Smooth muscle cell (in vitro differentiated cells): ENCODE data around the gene TUT7. TPM values are rescaled to one million over a fixed set of nuclear protein-coding genes. Genes with fewer than 3 reads are reported as not detected.
"Not testable (repeated sequence)": the region's sequence is repeated elsewhere in the genome, so short reads cannot be mapped to it uniquely, and the experiment has no call there.

Experiments used
- DNase-seq: peaks from one replicate; lab custom pipeline; 2025; ENCODE audit not compliant: unreplicated experiment; lab: John Stamatoyannopoulos, UW
- H2AFZ ChIP-seq: fragments of 200-600 bp; sonication (generic); 2 replicates; pipeline ENCODE4 v1.6.0; 2016; ENCODE audit warnings: antibody characterized with exemption, low read depth, mild to moderate bottlenecking
- H3F3A ChIP-seq: fragments of 200-600 bp; sonication (generic); 2 replicates; pipeline ENCODE4 v1.6.0; 2017; ENCODE audit warnings: antibody characterized with exemption, low read depth
- H3K27ac ChIP-seq: fragments of 200-600 bp; sonication (generic); 2 replicates; pipeline ENCODE4 v1.5.1; 2016; ENCODE audit warnings: low read depth, mild to moderate bottlenecking
- H3K27me3 ChIP-seq: fragments of 200-600 bp; sonication (generic); 2 replicates; pipeline ENCODE4 v1.6.1; 2016; ENCODE audit warnings: low read depth, mild to moderate bottlenecking
- H3K36me3 ChIP-seq: fragments of 200-600 bp; sonication (generic); 2 replicates; pipeline ENCODE4 v1.5.1; 2016; ENCODE audit warnings: low read depth
- H3K4me1 ChIP-seq: fragments of 200-600 bp; sonication (generic); 2 replicates; pipeline ENCODE4 v1.5.1; 2016; ENCODE audit warnings: low read depth
- H3K4me2 ChIP-seq: fragments of 200-600 bp; sonication (generic); 2 replicates; pipeline ENCODE4 v1.6.0; 2016; ENCODE audit warnings: mild to moderate bottlenecking
- H3K4me3 ChIP-seq: fragments of 200-600 bp; sonication (generic); 2 replicates; pipeline ENCODE4 v1.5.1; 2016; ENCODE audit warnings: mild to moderate bottlenecking
- H3K79me2 ChIP-seq: fragments of 200-600 bp; sonication (generic); 2 replicates; pipeline ENCODE4 v1.6.0; 2016; ENCODE audit warnings: low read depth, mild to moderate bottlenecking
- H3K9ac ChIP-seq: fragments of 200-600 bp; sonication (generic); 2 replicates; pipeline ENCODE4 v1.6.0; 2016; ENCODE audit warnings: low read depth
- H3K9me3 ChIP-seq: fragments of 200-600 bp; sonication (generic); replicated peaks from 2 replicates; pipeline ENCODE4 v1.5.1; 2016; ENCODE audit warnings: low read depth
- H4K20me1 ChIP-seq: fragments of 200-600 bp; sonication (generic); 2 replicates; pipeline ENCODE4 v1.6.0; 2016; ENCODE audit warnings: low read depth
- WGBS: methylation state at CpG from one replicate; pipeline ENCODE4 v1.1.7; 2016; ENCODE audit warnings: low lambda C conversion rate; 5-methylcytosine and 5-hydroxymethylcytosine counted together
- polyA plus RNA-seq: library from polyadenylated mRNA; unstranded; fragments of >200 nt; fragmentation: Nextera tagmentation; extraction: Ambion mirVana; gene quantifications from 2 replicates; pipeline ENCODE4 v1.2.1, GENCODE V29; 2016
- total RNA-seq: library from RNA; depleted of rRNA; stranded (reverse); fragments of >200 nt; gene quantifications from 2 replicates; pipeline ENCODE4 v1.2.3, GENCODE V29; 2014
- TF ChIP-seq, protein P1 (sequence below): fragments of 200-600 bp; sonication (generic); IDR thresholded peaks from 2 replicates; pipeline ENCODE4 v1.5.1; 2017; ENCODE audit warnings: borderline replicate concordance, mild to moderate bottlenecking, antibody characterized with exemption; ENCODE audit not compliant: insufficient read depth, poor library complexity, severe bottlenecking

The TUT7 gene
- total RNA-seq (35.7 and 43.9 TPM in 2 replicates), polyA plus RNA-seq (14.9 and 16.0 TPM in 2 replicates)

GRCh38 chr9:86354011-86354817 lies at the start of gene TUT7:
TUT7 (minus strand) TSS chr9:86354410; CDS start chr9:86353199, 1,211 bp downstream.
- Histone ChIP-seq H3F3A (no peaks in the 10 kb centered on the region), H3K4me3 (peak within 1 kb of the TSS; percentile 77), H3K9me3 (no peaks in the 10 kb centered on the region), H3K79me2 (peaks cover 46% of the 10 kb centered on the region), H3K27ac (peak within 1 kb of the TSS; percentile 93), H3K4me1 (peaks cover 17% of the 10 kb centered on the region), H3K36me3 (no peaks in the 10 kb centered on the region), H4K20me1 (peaks cover 38% of the 10 kb centered on the region), H3K27me3 (no peaks in the 10 kb centered on the region), H3K4me2 (peak within 1 kb of the TSS; percentile 88), H2AFZ (peak within 1 kb of the TSS; percentile 81), H3K9ac (peak within 1 kb of the TSS; percentile 91)
- WGBS, result 1% methylated on average over 75 of the region's 79 CpGs
- DNase-seq, result peak; percentile 90
- TF ChIP-seq, protein P1, sequence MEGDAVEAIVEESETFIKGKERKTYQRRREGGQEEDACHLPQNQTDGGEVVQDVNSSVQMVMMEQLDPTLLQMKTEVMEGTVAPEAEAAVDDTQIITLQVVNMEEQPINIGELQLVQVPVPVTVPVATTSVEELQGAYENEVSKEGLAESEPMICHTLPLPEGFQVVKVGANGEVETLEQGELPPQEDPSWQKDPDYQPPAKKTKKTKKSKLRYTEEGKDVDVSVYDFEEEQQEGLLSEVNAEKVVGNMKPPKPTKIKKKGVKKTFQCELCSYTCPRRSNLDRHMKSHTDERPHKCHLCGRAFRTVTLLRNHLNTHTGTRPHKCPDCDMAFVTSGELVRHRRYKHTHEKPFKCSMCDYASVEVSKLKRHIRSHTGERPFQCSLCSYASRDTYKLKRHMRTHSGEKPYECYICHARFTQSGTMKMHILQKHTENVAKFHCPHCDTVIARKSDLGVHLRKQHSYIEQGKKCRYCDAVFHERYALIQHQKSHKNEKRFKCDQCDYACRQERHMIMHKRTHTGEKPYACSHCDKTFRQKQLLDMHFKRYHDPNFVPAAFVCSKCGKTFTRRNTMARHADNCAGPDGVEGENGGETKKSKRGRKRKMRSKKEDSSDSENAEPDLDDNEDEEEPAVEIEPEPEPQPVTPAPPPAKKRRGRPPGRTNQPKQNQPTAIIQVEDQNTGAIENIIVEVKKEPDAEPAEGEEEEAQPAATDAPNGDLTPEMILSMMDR, result no peak

DNA sequence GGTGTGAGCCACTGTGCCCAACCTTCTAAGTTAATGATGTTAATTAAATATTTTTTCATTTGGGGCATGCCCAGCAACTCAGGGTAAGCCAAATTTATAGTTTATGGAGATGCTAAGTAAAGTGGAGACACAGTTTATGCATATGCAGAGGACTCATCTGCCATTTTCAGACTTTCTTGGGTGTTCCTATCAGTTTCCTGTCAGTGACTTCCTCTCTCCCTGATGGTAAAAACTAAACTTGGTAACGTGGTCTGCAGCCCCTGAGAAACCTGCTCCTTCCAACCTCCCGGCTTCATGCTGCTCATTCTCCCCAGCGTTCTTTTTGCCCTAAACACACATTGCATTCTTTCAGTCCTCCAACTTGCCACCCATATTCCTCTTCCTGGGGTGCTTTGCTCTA lies 48.4 kb upstream of the TUT7 start:
- TF ChIP-seq, protein P1, result no peak
- H3K9me3 ChIP-seq, result no peaks in the 10 kb centered on the region
- H3K4me1 ChIP-seq, result peaks cover 16% of the 10 kb centered on the region
- no peaks in the 10 kb centered on the region for H3K27me3 ChIP-seq
- DNase-seq, result no peak
- no peak overlapping the region for H3K27ac ChIP-seq
- no peak overlapping the region for H3K4me3 ChIP-seq
- 84% methylated on average over 3 of the region's 3 CpGs for WGBS
- peaks cover 12% of the 10 kb centered on the region for H3F3A ChIP-seq
- no peaks in the 10 kb centered on the region for H3K36me3 ChIP-seq
- no peak overlapping the region for H3K4me2 ChIP-seq
- no peaks in the 10 kb centered on the region for H4K20me1 ChIP-seq
- H3K9ac ChIP-seq, result no peak overlapping the region
- H2AFZ ChIP-seq, result no peak overlapping the region
- H3K79me2 ChIP-seq, result no peaks in the 10 kb centered on the region

GRCh38 chr9:86396412-86396811 lies 42.2 kb upstream of the TUT7 start:
- no peaks in the 10 kb centered on the region for H3K9me3 ChIP-seq
- H3K4me2 ChIP-seq, result no peak overlapping the region
- DNase-seq, result no peak
- TF ChIP-seq, protein P1, result no peak
- H2AFZ ChIP-seq, result no peak overlapping the region
- H3K36me3 ChIP-seq, result no peaks in the 10 kb centered on the region
- H4K20me1 ChIP-seq, result no peaks in the 10 kb centered on the region
- no peaks in the 10 kb centered on the region for H3K27me3 ChIP-seq
- no peaks in the 10 kb centered on the region for H3K79me2 ChIP-seq
- H3K9ac ChIP-seq, result no peak overlapping the region
- H3F3A ChIP-seq, result no peaks in the 10 kb centered on the region
- H3K27ac ChIP-seq, result no peak overlapping the region
- 91% methylated on average over 2 of the region's 2 CpGs for WGBS
- H3K4me3 ChIP-seq, result no peak overlapping the region
- H3K4me1 ChIP-seq, result no peaks in the 10 kb centered on the region

DNA sequence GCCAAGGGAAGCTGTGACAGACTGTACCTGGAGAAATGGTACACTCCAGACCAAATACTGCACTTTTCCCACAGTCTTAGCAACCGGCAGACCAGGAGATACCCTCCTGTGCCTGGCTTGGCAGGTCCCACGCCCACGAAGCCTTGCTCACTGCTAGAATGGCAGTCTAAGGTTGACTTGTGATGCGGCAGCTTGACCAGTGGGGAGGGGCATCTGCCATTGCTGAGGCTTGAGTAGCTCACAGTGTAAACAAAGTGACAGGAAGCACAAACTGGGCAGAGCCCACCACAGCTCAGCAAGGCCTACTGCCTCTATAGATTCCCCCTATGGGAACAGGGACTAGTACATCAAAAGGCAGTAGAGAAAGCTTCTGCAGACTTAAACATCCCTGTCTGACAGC lies 36.0 kb upstream of the TUT7 start:
- not testable (repeated sequence) for H3K4me2 ChIP-seq, DNase-seq, H3K36me3 ChIP-seq, H2AFZ ChIP-seq, H3K79me2 ChIP-seq, H3K9ac ChIP-seq, H3K9me3 ChIP-seq, H3K27ac ChIP-seq, H3K4me3 ChIP-seq, H3K4me1 ChIP-seq, H3K27me3 ChIP-seq, H3F3A ChIP-seq, H4K20me1 ChIP-seq
- 92% methylated on average over 4 of the region's 4 CpGs for WGBS
